ENCODE data around the gene MAGEA10. TPM values are rescaled to one million over a fixed set of nuclear protein-coding genes. Genes with fewer than 3 reads are reported as not detected.

MAGEA10 gene
- total RNA-seq, 1 experiment from 2014 or later: not detected

DNA sequence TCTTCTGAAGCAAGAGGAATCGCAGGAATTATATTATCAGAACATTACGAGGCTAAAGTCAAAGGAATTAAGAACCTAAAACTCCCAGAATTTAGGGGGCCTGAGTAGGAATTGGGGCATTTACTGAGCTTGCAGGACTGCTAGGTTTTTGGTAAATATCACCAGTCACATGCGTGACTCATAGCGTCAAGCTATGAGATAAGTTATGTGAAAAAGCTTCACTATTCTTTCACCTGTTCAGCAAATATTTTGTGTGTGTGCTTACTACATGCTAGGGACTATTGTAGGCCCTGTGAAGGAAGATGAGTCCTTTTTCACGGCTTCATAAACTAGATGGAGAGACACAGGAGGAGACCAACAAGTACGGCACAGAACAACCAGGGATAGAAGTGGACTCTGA is 52.2 kb downstream of the MAGEA10 start:
- Mint-ChIP-seq H3K9me3 (ENCODE audit: unreplicated experiment) (no peaks in the 10 kb centered on the region), H3K27me3 (ENCODE audit: insufficient read depth, unreplicated experiment) (no peaks in the 10 kb centered on the region), H3K4me3 (ENCODE audit: unreplicated experiment) (no peak overlapping the region), H3K27ac (ENCODE audit: unreplicated experiment) (no peak overlapping the region), H3K4me1 (ENCODE audit: low read depth, unreplicated experiment) (no peaks in the 10 kb centered on the region), H3K36me3 (ENCODE audit: insufficient read depth, unreplicated experiment) (no peaks in the 10 kb centered on the region)
- H3K4me1 ChIP-seq: no peaks in the 10 kb centered on the region
- ChIA-PET POLR2A (no interaction called here), CTCF (no interaction called here)
- H3K9me3 ChIP-seq: no peaks in the 10 kb centered on the region
- TF ChIP-seq, protein P1, sequence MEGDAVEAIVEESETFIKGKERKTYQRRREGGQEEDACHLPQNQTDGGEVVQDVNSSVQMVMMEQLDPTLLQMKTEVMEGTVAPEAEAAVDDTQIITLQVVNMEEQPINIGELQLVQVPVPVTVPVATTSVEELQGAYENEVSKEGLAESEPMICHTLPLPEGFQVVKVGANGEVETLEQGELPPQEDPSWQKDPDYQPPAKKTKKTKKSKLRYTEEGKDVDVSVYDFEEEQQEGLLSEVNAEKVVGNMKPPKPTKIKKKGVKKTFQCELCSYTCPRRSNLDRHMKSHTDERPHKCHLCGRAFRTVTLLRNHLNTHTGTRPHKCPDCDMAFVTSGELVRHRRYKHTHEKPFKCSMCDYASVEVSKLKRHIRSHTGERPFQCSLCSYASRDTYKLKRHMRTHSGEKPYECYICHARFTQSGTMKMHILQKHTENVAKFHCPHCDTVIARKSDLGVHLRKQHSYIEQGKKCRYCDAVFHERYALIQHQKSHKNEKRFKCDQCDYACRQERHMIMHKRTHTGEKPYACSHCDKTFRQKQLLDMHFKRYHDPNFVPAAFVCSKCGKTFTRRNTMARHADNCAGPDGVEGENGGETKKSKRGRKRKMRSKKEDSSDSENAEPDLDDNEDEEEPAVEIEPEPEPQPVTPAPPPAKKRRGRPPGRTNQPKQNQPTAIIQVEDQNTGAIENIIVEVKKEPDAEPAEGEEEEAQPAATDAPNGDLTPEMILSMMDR (IDR thresholded peaks at IDR 0.05; ENCODE audit: insufficient read depth in 1 of 2, low read depth in 1 of 2, low read length in 1 of 2, severe bottlenecking in 1 of 2, unreplicated experiment in 1 of 2): no peak
- no peak overlapping the region for H3K4me3 ChIP-seq (ENCODE audit: low read depth, low read length)
- no peaks in the 10 kb centered on the region for H3K36me3 ChIP-seq (ENCODE audit: control insufficient read depth, insufficient read depth, low read length)
- intact Hi-C loops (cut with micrococcal nuclease; ENCODE audit: unreplicated experiment): no loop called here
- no TSS peak for BruUV-seq (replicated peaks)
- no peak for DNase-seq
- H3K27me3 ChIP-seq (replicated peaks; ENCODE audit: control insufficient read depth, insufficient read depth, low read length): no peaks in the 10 kb centered on the region

Other genes with a start within 250 kb of the MAGEA10 start
- gene MAGEA4, start 225.7 kb downstream of the MAGEA10 start, total RNA-seq (2022): not detected in 2 replicates
- 39.8 and 40.4 TPM in 2 replicates for gene GABRE, start 163.9 kb downstream of the MAGEA10 start, total RNA-seq (2022)